ENCODE measurements around the gene SLC9B2.
A peak's percentile ranks its signal among the peaks of the same experiment; 100 is the strongest.

The SLC9B2 gene

DNA sequence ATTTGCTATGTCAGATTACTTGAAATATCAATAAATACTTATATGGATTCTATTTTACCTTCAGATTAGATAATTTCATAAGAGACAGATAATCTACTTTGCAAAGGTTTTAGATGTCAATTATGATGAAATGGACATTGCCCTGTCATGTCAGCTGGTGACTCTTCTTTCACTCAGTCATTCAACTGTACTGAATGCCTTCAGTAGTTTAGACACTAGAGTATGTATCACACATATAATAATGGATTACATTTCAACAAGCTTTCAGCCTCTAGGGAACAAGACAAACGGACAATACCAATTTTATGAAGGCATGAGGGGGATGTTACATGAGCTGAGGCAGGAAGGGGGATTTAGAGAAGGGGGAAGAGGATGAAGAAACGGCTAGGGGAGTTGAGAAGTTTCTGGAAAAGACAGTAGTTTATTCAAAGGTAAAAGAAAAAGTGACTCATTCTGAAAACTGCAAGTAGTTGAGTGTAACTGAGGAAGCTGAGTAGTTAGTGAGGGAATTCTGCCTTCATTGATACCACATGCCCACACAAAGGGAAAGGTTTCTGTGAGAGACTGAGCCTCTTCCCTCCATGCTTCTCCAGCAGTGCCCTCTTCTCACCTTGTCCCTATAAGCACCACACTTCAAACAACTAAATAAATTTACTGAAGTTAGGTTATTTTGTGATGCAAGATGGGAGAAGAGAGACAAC, 25.7 kb downstream of the SLC9B2 start:
- DNase-seq (ENCODE audit: low read depth, low spot score), result no peak
- WGBS (ENCODE audit: insufficient coverage, insufficient read length), result 100% methylated on average over 1 of the region's 2 CpGs
- no peak overlapping the region for H3K27ac ChIP-seq (ENCODE audit: low read length)

GRCh38 chr4:103046416-103047290, 29.9 kb downstream of the SLC9B2 start:
- H3K36me3 ChIP-seq (ENCODE audit: control insufficient read depth, insufficient read depth, low read length), result no peaks in the 10 kb centered on the region
- H3K9me3 ChIP-seq (ENCODE audit: control insufficient read depth, insufficient read depth, low read length), result no peaks in the 10 kb centered on the region
- no peaks in the 10 kb centered on the region for H3K27me3 ChIP-seq (ENCODE audit: control insufficient read depth, insufficient read depth, low read length)

More for the DNA sequence above, 25.7 kb downstream of the SLC9B2 start:
- H3K9me3 ChIP-seq (ENCODE audit: control insufficient read depth, insufficient read depth, low read length), result no peaks in the 10 kb centered on the region
- no peaks in the 10 kb centered on the region for H3K27me3 ChIP-seq (ENCODE audit: control insufficient read depth, insufficient read depth, low read length)
- no peaks in the 10 kb centered on the region for H3K4me1 ChIP-seq (ENCODE audit: control insufficient read depth, insufficient read depth, low read length)
- no peaks in the 10 kb centered on the region for H3K36me3 ChIP-seq (ENCODE audit: control insufficient read depth, insufficient read depth, low read length)
- no peak overlapping the region for H3K4me3 ChIP-seq (ENCODE audit: low read length)

DNA sequence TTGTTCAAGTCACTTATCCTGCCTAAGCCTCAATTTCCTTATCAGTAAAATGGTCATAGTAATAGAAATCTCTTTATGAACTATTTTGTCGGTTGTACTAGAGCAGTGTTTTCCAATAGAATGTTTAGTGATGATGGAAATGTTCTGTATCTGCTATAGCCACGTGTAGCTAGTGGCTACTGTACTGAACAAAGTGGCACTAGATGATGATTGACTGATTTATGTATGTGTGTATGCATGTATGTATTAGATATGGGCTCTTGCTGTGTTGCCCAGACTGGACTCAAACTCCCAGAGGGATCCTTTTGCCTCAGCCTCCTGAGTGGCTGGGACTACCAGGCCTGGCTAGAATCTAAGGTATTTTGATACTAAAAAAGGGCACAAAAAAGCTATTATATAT, 32.4 kb downstream of the SLC9B2 start:
- no peaks in the 10 kb centered on the region for H3K36me3 ChIP-seq (ENCODE audit: control insufficient read depth, insufficient read depth, low read length)
- WGBS (ENCODE audit: insufficient coverage, insufficient read length), result no CpG with 5 or more reads among the region's 2 CpGs

More at GRCh38 chr4:103046416-103047290, 29.9 kb downstream of the SLC9B2 start:
- no peak overlapping the region for H3K27ac ChIP-seq (ENCODE audit: low read length)
- no peak overlapping the region for H3K4me3 ChIP-seq (ENCODE audit: low read length)
- peak; percentile 5 for DNase-seq (ENCODE audit: low read depth, low spot score)
- no peaks in the 10 kb centered on the region for H3K4me1 ChIP-seq (ENCODE audit: control insufficient read depth, insufficient read depth, low read length)
- WGBS (ENCODE audit: insufficient coverage, insufficient read length), result no CpG with 5 or more reads among the region's 5 CpGs

DNA sequence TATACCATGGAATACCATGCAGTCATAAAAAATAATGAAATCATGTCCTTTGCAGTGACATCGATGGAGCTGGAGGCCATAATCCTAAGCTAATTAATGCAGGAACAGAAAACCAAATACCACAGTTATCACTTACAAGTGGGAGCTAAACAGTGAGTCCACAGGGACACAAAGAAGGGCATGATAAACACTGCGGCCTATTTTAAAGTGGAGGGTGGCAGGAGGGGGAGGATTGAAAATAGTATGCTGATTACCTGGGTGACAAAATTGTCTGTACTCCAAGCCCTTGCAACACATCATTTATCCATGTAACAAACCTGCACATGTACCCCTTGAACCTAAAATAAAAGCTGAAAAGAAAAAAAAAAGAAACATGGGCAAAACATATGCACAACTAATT, 40.4 kb downstream of the SLC9B2 start:
- H3K4me1 ChIP-seq (ENCODE audit: control insufficient read depth, insufficient read depth, low read length), result no peaks in the 10 kb centered on the region
- no peaks in the 10 kb centered on the region for H3K36me3 ChIP-seq (ENCODE audit: control insufficient read depth, insufficient read depth, low read length)
- WGBS (ENCODE audit: insufficient coverage, insufficient read length), result no CpG with 5 or more reads among the region's 2 CpGs
- no peaks in the 10 kb centered on the region for H3K9me3 ChIP-seq (ENCODE audit: control insufficient read depth, insufficient read depth, low read length)
- no peak for DNase-seq (ENCODE audit: low read depth, low spot score)
- H3K27me3 ChIP-seq (ENCODE audit: control insufficient read depth, insufficient read depth, low read length), result no peaks in the 10 kb centered on the region
- H3K4me3 ChIP-seq (ENCODE audit: low read length), result no peak overlapping the region
- H3K27ac ChIP-seq (ENCODE audit: low read length), result no peak overlapping the region

More for the DNA sequence above, 32.4 kb downstream of the SLC9B2 start:
- H3K27ac ChIP-seq (ENCODE audit: low read length), result no peak overlapping the region
- H3K9me3 ChIP-seq (ENCODE audit: control insufficient read depth, insufficient read depth, low read length), result no peaks in the 10 kb centered on the region
- no peak overlapping the region for H3K4me3 ChIP-seq (ENCODE audit: low read length)
- H3K4me1 ChIP-seq (ENCODE audit: control insufficient read depth, insufficient read depth, low read length), result no peaks in the 10 kb centered on the region
- no peaks in the 10 kb centered on the region for H3K27me3 ChIP-seq (ENCODE audit: control insufficient read depth, insufficient read depth, low read length)
- no peak for DNase-seq (ENCODE audit: low read depth, low spot score)

DNA sequence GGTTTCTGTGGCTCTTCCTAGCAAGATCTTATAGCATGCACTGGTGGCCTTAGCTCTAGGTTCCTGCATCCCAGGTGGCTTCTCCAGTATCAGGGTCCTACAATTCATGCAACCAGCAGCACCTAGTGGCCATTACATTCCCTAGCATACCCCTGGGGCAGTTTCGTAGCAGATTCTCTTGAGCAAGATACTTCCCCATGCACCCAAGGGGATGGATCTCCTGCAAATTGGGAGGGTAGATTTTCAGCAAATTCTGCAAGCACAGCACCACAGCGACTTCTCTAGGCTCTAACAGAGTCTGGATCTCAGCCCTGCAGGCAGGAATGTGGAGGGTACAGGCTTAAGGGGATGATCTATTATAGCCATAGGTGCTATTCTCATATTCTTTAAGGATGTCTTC, 44.0 kb downstream of the SLC9B2 start:
- Histone ChIP-seq H3K4me1 (ENCODE audit: control insufficient read depth, insufficient read depth, low read length) (no peaks in the 10 kb centered on the region), H3K4me3 (ENCODE audit: low read length) (no peak overlapping the region), H3K27me3 (ENCODE audit: control insufficient read depth, insufficient read depth, low read length) (no peaks in the 10 kb centered on the region), H3K27ac (ENCODE audit: low read length) (no peak overlapping the region), H3K9me3 (ENCODE audit: control insufficient read depth, insufficient read depth, low read length) (no peaks in the 10 kb centered on the region), H3K36me3 (ENCODE audit: control insufficient read depth, insufficient read depth, low read length) (no peaks in the 10 kb centered on the region)
- WGBS (ENCODE audit: insufficient coverage, insufficient read length), result no CpG with 5 or more reads among the region's 2 CpGs
- peak; percentile 73 for DNase-seq (ENCODE audit: low read depth, low spot score)

DNA sequence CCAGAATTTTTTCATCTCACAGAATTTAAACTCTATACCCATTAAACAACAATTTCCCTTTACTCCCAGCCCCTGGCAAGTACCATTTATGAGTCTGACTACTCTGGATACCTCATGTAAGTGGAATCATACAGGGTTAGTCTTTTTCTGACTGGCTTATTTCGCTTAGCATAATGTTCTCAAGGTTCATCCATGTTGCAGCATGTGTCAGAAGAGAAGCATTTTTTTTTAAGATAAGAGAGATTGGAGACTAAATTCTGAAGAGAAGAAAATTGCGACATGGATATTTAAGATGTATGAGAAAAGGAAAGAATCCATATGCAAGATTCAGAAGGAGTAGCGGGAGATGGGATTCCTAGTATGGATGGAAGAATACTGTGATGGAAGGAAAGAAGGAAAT, 45.8 kb downstream of the SLC9B2 start:
- H3K27ac ChIP-seq (ENCODE audit: low read length), result no peak overlapping the region
- WGBS (ENCODE audit: insufficient coverage, insufficient read length), result 100% methylated on average over 1 of the region's 3 CpGs

DNA sequence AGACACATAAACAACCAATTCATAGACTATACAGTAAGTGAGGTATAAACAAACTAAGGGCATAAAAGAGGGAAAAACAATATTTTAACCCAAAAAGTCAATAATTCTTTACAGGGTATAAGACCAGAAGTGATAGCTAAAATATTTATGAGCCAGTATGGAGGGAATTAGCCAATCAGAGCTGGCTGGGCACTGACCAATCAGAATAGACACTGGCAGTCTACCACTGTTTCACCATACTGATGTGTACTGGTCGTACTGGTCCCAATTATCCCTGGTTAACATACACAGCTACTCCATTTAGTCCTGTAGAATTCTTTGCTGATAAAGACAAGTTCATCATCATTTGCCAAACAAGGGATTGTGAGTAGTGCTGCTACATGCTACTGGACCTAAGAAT, 47.3 kb downstream of the SLC9B2 start:
- Histone ChIP-seq H3K4me3 (ENCODE audit: low read length) (no peak overlapping the region), H3K36me3 (ENCODE audit: control insufficient read depth, insufficient read depth, low read length) (no peaks in the 10 kb centered on the region), H3K27ac (ENCODE audit: low read length) (no peak overlapping the region), H3K9me3 (ENCODE audit: control insufficient read depth, insufficient read depth, low read length) (no peaks in the 10 kb centered on the region), H3K27me3 (ENCODE audit: control insufficient read depth, insufficient read depth, low read length) (no peaks in the 10 kb centered on the region), H3K4me1 (ENCODE audit: control insufficient read depth, insufficient read depth, low read length) (no peaks in the 10 kb centered on the region)
- DNase-seq (ENCODE audit: low read depth, low spot score), result no peak
- WGBS (ENCODE audit: insufficient coverage, insufficient read length), result no CpG with 5 or more reads among the region's 1 CpG

More for the DNA sequence above, 45.8 kb downstream of the SLC9B2 start:
- DNase-seq (ENCODE audit: low read depth, low spot score), result no peak
- Histone ChIP-seq H3K4me3 (ENCODE audit: low read length) (no peak overlapping the region), H3K36me3 (ENCODE audit: control insufficient read depth, insufficient read depth, low read length) (no peaks in the 10 kb centered on the region), H3K27me3 (ENCODE audit: control insufficient read depth, insufficient read depth, low read length) (no peaks in the 10 kb centered on the region), H3K9me3 (ENCODE audit: control insufficient read depth, insufficient read depth, low read length) (no peaks in the 10 kb centered on the region), H3K4me1 (ENCODE audit: control insufficient read depth, insufficient read depth, low read length) (no peaks in the 10 kb centered on the region)

DNA sequence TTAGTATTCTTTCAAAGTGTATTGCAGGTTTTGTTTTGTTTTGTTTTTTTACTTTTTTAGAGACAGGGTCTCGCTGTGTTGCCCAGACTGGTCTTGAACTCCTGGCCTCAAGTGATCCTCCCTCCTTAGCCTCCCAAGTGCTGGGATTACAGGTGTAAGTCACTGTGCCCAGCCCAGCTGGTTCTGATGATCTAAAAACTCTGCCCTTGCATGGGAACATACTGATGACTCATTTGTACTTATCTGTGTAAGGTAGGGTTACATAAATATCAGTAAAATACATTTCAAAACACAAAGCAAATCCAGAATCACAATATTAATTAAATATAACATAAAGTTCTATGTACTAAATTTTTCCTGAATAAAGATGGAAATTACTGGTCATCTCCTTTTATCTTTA, 49.7 kb downstream of the SLC9B2 start:
- H3K36me3 ChIP-seq (ENCODE audit: control insufficient read depth, insufficient read depth, low read length), result no peaks in the 10 kb centered on the region
- H3K9me3 ChIP-seq (ENCODE audit: control insufficient read depth, insufficient read depth, low read length), result no peaks in the 10 kb centered on the region
- no peak overlapping the region for H3K4me3 ChIP-seq (ENCODE audit: low read length)
- H3K27ac ChIP-seq (ENCODE audit: low read length), result no peak overlapping the region
- H3K4me1 ChIP-seq (ENCODE audit: control insufficient read depth, insufficient read depth, low read length), result no peaks in the 10 kb centered on the region
- no peaks in the 10 kb centered on the region for H3K27me3 ChIP-seq (ENCODE audit: control insufficient read depth, insufficient read depth, low read length)
- no peak for DNase-seq (ENCODE audit: low read depth, low spot score)
- WGBS (ENCODE audit: insufficient coverage, insufficient read length), result no CpG with 5 or more reads among the region's 1 CpG

- Histone ChIP-seq H3K36me3 (ENCODE audit: control insufficient read depth, insufficient read depth, low read length) (no peaks in the 10 kb centered on the region), H3K27ac (ENCODE audit: low read length) (no peak overlapping the region), H3K4me3 (ENCODE audit: low read length) (no peak overlapping the region), H3K9me3 (ENCODE audit: control insufficient read depth, insufficient read depth, low read length) (no peaks in the 10 kb centered on the region), H3K27me3 (ENCODE audit: control insufficient read depth, insufficient read depth, low read length) (no peaks in the 10 kb centered on the region), H3K4me1 (ENCODE audit: control insufficient read depth, insufficient read depth, low read length) (no peaks in the 10 kb centered on the region; the same call in 1 of the 2 replicates)
- no CpG with 5 or more reads among the region's 3 CpGs for WGBS (ENCODE audit: insufficient coverage, insufficient read length)
- no peak for DNase-seq (ENCODE audit: low read depth, low spot score)
These were observed 51.6 kb downstream of the SLC9B2 start for GRCh38 chr4:103024996-103025395.

DNA sequence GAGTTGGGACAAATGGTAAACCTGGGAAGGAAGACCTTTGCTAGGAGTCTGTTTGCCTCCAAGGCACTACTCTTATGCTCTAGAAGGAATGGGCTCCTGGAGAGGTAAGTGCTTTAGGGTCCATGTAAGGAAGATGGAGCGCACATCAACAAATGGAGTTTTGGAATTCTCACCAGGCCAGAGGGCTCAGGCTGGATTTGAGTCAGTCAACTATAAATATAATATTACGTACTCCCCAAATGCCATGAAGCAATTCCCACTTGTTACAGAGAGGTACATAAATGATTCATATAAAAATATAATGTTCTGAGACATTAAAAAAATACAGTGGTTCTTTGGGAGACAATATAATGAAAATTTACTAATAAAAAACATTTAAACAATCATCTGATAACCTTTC, 55.4 kb downstream of the SLC9B2 start:
- no CpG with 5 or more reads among the region's 2 CpGs for WGBS (ENCODE audit: insufficient coverage, insufficient read length)
- Histone ChIP-seq H3K27ac (ENCODE audit: low read length) (no peak overlapping the region), H3K36me3 (ENCODE audit: control insufficient read depth, insufficient read depth, low read length) (no peaks in the 10 kb centered on the region), H3K27me3 (ENCODE audit: control insufficient read depth, insufficient read depth, low read length) (no peaks in the 10 kb centered on the region), H3K4me1 (ENCODE audit: control insufficient read depth, insufficient read depth, low read length) (peaks cover 3% of the 10 kb centered on the region; the same call in 1 of the 2 replicates), H3K9me3 (ENCODE audit: control insufficient read depth, insufficient read depth, low read length) (no peaks in the 10 kb centered on the region), H3K4me3 (ENCODE audit: low read length) (no peak overlapping the region)
- no peak for DNase-seq (ENCODE audit: low read depth, low spot score)
